Mesodermal cell (in vitro differentiated cells): ENCODE results near the gene TSPAN18. TPM values are rescaled to one million over a fixed set of nuclear protein-coding genes. Genes with fewer than 3 reads are reported as not detected.
A peak's percentile ranks its signal among the peaks of the same experiment; 100 is the strongest.

ENCODE experiments used
- H3K27ac ChIP-seq: 2 replicates; pipeline ENCODE4 v1.7.0; 2013; ENCODE audit warnings: mild to moderate bottlenecking, low read depth, low read length, moderate library complexity; ENCODE audit not compliant: severe bottlenecking
- H3K36me3 ChIP-seq: 2 replicates; pipeline ENCODE4 v1.7.1; 2013; ENCODE audit warnings: mild to moderate bottlenecking, low read length, moderate library complexity; ENCODE audit not compliant: control insufficient read depth, insufficient read depth
- H3K4me1 ChIP-seq: one replicate; pipeline ENCODE4 v1.7.1; 2013; ENCODE audit warnings: mild to moderate bottlenecking, low read length; ENCODE audit not compliant: insufficient read depth, control insufficient read depth, poor library complexity, severe bottlenecking
- H3K4me3 ChIP-seq: 2 replicates; pipeline ENCODE4 v1.7.0; 2013; ENCODE audit warnings: low read length, control low read depth, mild to moderate bottlenecking; ENCODE audit not compliant: insufficient read depth, poor library complexity, severe bottlenecking; ENCODE audit errors: extremely low read depth
- H3K9me3 ChIP-seq: 2 replicates; pipeline ENCODE4 v1.7.1; 2013; ENCODE audit warnings: mild to moderate bottlenecking, low read length, moderate library complexity; ENCODE audit not compliant: control insufficient read depth
- WGBS, 2 experiments: methylation state at CpG; one replicate each; pipeline ENCODE4 v1.1.5; 2013; ENCODE audit warnings: missing lambda C conversion rate in 2 of 2; ENCODE audit not compliant: insufficient coverage in 2 of 2; 5-methylcytosine and 5-hydroxymethylcytosine counted together
- polyA plus RNA-seq, 2 experiments: library from polyadenylated mRNA; stranded (reverse); fragments of 50-300 nt; gene quantifications; one replicate each; pipeline ENCODE4 v1.2.3, GENCODE V29; 2013

TSPAN18 gene, protein sequence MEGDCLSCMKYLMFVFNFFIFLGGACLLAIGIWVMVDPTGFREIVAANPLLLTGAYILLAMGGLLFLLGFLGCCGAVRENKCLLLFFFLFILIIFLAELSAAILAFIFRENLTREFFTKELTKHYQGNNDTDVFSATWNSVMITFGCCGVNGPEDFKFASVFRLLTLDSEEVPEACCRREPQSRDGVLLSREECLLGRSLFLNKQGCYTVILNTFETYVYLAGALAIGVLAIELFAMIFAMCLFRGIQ
- polyA plus RNA-seq (2013, experiment 1 of 2): 118 TPM
- polyA plus RNA-seq (2013, experiment 2 of 2): 97.8 TPM

GRCh38 chr11:44726283-44727113 lies at the start of gene TSPAN18:
Gene TSPAN18, plus strand, starts transcription at chr11:44726962. Its CDS starts 179,455 bp downstream, at chr11:44906417.
- Histone ChIP-seq H3K27ac (peak within 1 kb of the TSS; percentile 90), H3K4me1 (peaks cover 47% of the 10 kb centered on the region), H3K36me3 (no peaks in the 10 kb centered on the region), H3K4me3 (peak within 1 kb of the TSS; percentile 78), H3K9me3 (peaks cover 7% of the 10 kb centered on the region)
- 0% methylated on average over 16 to 28 of the region's 67 CpGs for WGBS, 2 experiments

DNA sequence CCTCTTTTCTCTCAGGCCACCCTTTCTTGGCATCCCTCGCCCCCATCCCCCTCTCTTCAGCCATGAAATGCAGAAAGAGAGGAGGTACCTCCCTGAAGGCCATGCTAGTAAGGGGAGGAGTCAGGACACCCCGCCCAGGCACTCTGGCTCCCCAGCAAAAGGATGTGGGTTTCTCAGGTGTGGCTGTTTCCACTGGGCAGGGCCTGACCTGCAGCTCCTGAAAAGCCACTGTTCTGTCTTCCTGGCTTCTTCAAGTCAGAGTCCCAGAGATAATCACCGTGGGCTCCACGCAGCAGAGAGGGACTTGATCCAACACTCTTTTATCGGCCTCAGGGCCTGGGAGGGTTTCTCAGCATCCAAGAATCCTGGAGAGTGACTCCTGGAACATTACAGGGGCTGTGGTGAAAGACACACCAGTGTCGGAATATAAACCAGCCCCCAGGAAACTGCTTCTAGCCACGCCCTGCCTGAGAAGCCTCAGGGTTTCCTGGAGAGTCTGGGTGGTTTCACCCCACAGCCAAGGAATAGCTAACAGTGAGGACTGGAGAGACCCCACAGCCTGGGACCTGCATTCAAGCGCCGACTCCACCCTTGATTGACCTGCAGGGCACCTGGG lies 45.7 kb upstream of the TSPAN18 start:
- Histone ChIP-seq H3K27ac (no peak overlapping the region), H3K36me3 (no peaks in the 10 kb centered on the region), H3K4me3 (no peak overlapping the region), H3K9me3 (no peaks in the 10 kb centered on the region), H3K4me1 (peaks cover 9% of the 10 kb centered on the region)
- 79 to 87% methylated on average over 6 to 8 of the region's 9 CpGs for WGBS, 2 experiments

DNA sequence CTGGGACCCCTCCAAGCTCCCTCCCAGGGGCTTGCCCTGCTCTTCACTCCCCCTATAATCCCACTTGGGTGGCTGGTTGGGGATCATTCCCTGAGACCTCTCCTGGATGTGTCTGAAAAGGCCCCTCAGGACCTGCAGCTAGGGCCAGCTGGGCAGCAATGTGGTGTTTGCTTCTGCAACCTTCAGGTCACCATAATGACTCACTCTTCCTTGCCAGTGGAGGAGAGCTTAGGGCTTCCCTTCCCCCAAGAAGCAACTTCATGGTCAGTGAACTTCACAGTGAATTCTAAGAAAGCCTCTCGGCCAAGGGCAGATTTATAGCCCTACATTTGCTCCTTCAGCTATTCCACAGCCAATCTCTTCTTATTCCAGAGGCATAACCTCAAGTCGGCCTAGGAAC lies 45.1 kb upstream of the TSPAN18 start:
- H3K4me3 ChIP-seq: no peak overlapping the region
- H3K9me3 ChIP-seq: no peaks in the 10 kb centered on the region
- no peak overlapping the region for H3K27ac ChIP-seq
- H3K36me3 ChIP-seq: no peaks in the 10 kb centered on the region
- WGBS, 2 experiments: 83 to 100% methylated on average over 2 of the region's 2 CpGs
- H3K4me1 ChIP-seq: peaks cover 9% of the 10 kb centered on the region

- H3K9me3 ChIP-seq: no peaks in the 10 kb centered on the region
- H3K27ac ChIP-seq: no peak overlapping the region
- 83 to 88% methylated on average over 10 of the region's 10 CpGs for WGBS, 2 experiments
These were observed 41.9 kb upstream of the TSPAN18 start for GRCh38 chr11:44684859-44685281.

GRCh38 chr11:44687388-44687787 lies 39.4 kb upstream of the TSPAN18 start:
- H3K4me3 ChIP-seq: no peak overlapping the region
- no peaks in the 10 kb centered on the region for H3K4me1 ChIP-seq
- 90 to 96% methylated on average over 3 of the region's 4 CpGs for WGBS, 2 experiments
- H3K9me3 ChIP-seq: no peaks in the 10 kb centered on the region
- H3K27ac ChIP-seq: no peak overlapping the region
- no peaks in the 10 kb centered on the region for H3K36me3 ChIP-seq

More at GRCh38 chr11:44684859-44685281, 41.9 kb upstream of the TSPAN18 start:
- H3K36me3 ChIP-seq: no peaks in the 10 kb centered on the region
- peaks cover 9% of the 10 kb centered on the region for H3K4me1 ChIP-seq
- no peak overlapping the region for H3K4me3 ChIP-seq

GRCh38 chr11:44689265-44689664 lies 37.5 kb upstream of the TSPAN18 start:
- no peaks in the 10 kb centered on the region for H3K4me1 ChIP-seq
- no peaks in the 10 kb centered on the region for H3K36me3 ChIP-seq
- no peaks in the 10 kb centered on the region for H3K9me3 ChIP-seq
- WGBS, 2 experiments: 91 to 100% methylated on average over 1 of the region's 2 CpGs
- no peak overlapping the region for H3K4me3 ChIP-seq
- no peak overlapping the region for H3K27ac ChIP-seq

GRCh38 chr11:44690651-44691050 lies 36.1 kb upstream of the TSPAN18 start:
- Histone ChIP-seq H3K9me3 (no peaks in the 10 kb centered on the region), H3K4me3 (no peak overlapping the region), H3K4me1 (no peaks in the 10 kb centered on the region), H3K36me3 (no peaks in the 10 kb centered on the region), H3K27ac (no peak overlapping the region)
- 92 to 94% methylated on average over 2 of the region's 3 CpGs for WGBS, 2 experiments

- Histone ChIP-seq H3K4me3 (no peak overlapping the region), H3K9me3 (no peaks in the 10 kb centered on the region), H3K27ac (no peak overlapping the region), H3K4me1 (no peaks in the 10 kb centered on the region), H3K36me3 (no peaks in the 10 kb centered on the region)
- WGBS, 2 experiments: 81 to 87% methylated on average over 6 of the region's 10 CpGs
These were observed 34.3 kb upstream of the TSPAN18 start for GRCh38 chr11:44692460-44692859.

GRCh38 chr11:44693654-44694119 lies 33.1 kb upstream of the TSPAN18 start:
- H3K36me3 ChIP-seq: no peaks in the 10 kb centered on the region
- H3K4me1 ChIP-seq: no peaks in the 10 kb centered on the region
- 73 to 77% methylated on average over 2 of the region's 7 CpGs for WGBS, 2 experiments
- no peak overlapping the region for H3K4me3 ChIP-seq
- no peak overlapping the region for H3K27ac ChIP-seq
- no peaks in the 10 kb centered on the region for H3K9me3 ChIP-seq

DNA sequence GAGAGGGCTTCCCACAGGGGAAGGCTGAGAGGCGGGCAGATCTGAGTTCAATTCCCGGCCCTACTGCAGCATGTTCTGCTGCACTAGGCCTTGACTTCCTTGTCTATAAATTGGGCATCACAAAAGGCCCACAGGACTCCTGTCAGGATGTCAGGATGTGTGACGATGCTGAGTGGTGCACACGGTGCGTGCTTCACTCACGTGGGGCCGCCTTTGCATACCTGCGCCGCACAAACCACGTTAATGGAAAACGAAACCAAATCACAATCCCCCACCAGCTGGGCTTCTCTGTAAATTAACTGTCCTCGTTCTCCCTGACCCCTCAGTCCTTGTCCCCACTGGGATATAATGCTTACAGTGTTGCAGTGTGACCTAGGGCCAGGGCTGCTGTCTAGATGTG lies 32.3 kb upstream of the TSPAN18 start:
- Histone ChIP-seq H3K36me3 (no peaks in the 10 kb centered on the region), H3K4me3 (no peak overlapping the region), H3K9me3 (no peaks in the 10 kb centered on the region), H3K27ac (no peak overlapping the region), H3K4me1 (no peaks in the 10 kb centered on the region)
- WGBS, 2 experiments: 93 to 94% methylated on average over 12 of the region's 12 CpGs
